Upper lobe of right lung (tissue), 1 donor: ENCODE data around the gene AANAT. TPM values are rescaled to one million over a fixed set of nuclear protein-coding genes. Genes with fewer than 3 reads are reported as not detected.

Experiments
- ATAC-seq: fragments of 200-7000 bp; cut with Tn5 transposase; one replicate; pipeline ENCODE4 v1.9.1; 2020; ENCODE audit warnings: mild to moderate bottlenecking, moderate library complexity
- DNase-seq: peaks from one replicate; pipeline ENCODE4 v3.0.0-alpha.2; 2020
- H3K27ac ChIP-seq: fragments of 200-600 bp; one replicate; pipeline ENCODE4 v1.8.0; 2022
- H3K27me3 ChIP-seq: fragments of 200-600 bp; one replicate; pipeline ENCODE4 v1.8.0; 2022; ENCODE audit warnings: mild to moderate bottlenecking
- H3K36me3 ChIP-seq: fragments of 200-600 bp; one replicate; pipeline ENCODE4 v1.8.0; 2022
- H3K4me1 ChIP-seq: fragments of 200-600 bp; one replicate; pipeline ENCODE4 v1.8.0; 2022
- H3K4me3 ChIP-seq: fragments of 200-600 bp; one replicate; pipeline ENCODE4 v1.8.0; 2022; ENCODE audit warnings: mild to moderate bottlenecking
- H3K9me3 ChIP-seq: fragments of 200-600 bp; one replicate; pipeline ENCODE4 v1.8.0; 2022
- CTCF ChIP-seq: fragments of 200-600 bp; IDR thresholded peaks from one replicate; pipeline ENCODE4 v1.8.0; 2022; ENCODE audit warnings: antibody characterized with exemption
- intact Hi-C: fragments of 100-400 bp; cut with DNase I; formaldehyde crosslinking; loops from one replicate; pipeline ENCODE4 v1.11.0; 2022
- total RNA-seq: library from RNA; stranded (reverse); fragmentation: NEBNext Ultra II Directional; extraction: Animal tissue kit (Norgen Biotek cat#: 25700); gene quantifications from one replicate; pipeline ENCODE4 v1.2.1, GENCODE V29; 2021
- donor health status: DM: no; HTN: yes; CAD: no; lungs with severe emphysema.

AANAT gene
- total RNA-seq, 1 donor from 2014 or later = not detected

- ATAC-seq = no peak
- intact Hi-C loops = loop anchor here (5.0 kb wide), 1 partner anchor 39 kb away; no protein-coding TSS in a partner anchor
- no peaks in the 10 kb centered on the region for H3K9me3 ChIP-seq
- H3K27ac ChIP-seq = no peak overlapping the region
- no peak for DNase-seq
- H3K36me3 ChIP-seq = peaks cover 26% of the 10 kb centered on the region
- TF ChIP-seq CTCF = no peak
- H3K27me3 ChIP-seq = no peaks in the 10 kb centered on the region
- H3K4me3 ChIP-seq = no peak overlapping the region
- peaks cover 6% of the 10 kb centered on the region for H3K4me1 ChIP-seq
These were observed 1.2 kb downstream of the AANAT start for GRCh38 chr17:76468634-76469010.

- ATAC-seq (no peak), DNase-seq (no peak)
- intact Hi-C loops = loop anchor here (5.0 kb wide), 1 partner anchor 38 kb away; no protein-coding TSS in a partner anchor
- Histone ChIP-seq H3K4me1 (peaks cover 6% of the 10 kb centered on the region), H3K27me3 (no peaks in the 10 kb centered on the region), H3K4me3 (no peak overlapping the region), H3K36me3 (peaks cover 34% of the 10 kb centered on the region), H3K9me3 (no peaks in the 10 kb centered on the region), H3K27ac (no peak overlapping the region)
- TF ChIP-seq CTCF = no peak
These were observed 1.9 kb downstream of the AANAT start for GRCh38 chr17:76469076-76469990.

GRCh38 chr17:76469991-76470739 lies 2.8 kb downstream of the AANAT start:
- Histone ChIP-seq H3K4me3 (no peak overlapping the region), H3K9me3 (no peaks in the 10 kb centered on the region), H3K27ac (no peak overlapping the region), H3K4me1 (peaks cover 6% of the 10 kb centered on the region), H3K36me3 (peaks cover 41% of the 10 kb centered on the region), H3K27me3 (no peaks in the 10 kb centered on the region)
- no peak for DNase-seq
- intact Hi-C loops = loop anchor here (5.0 kb wide), 1 partner anchor 37 kb away; no protein-coding TSS in a partner anchor
- no peak for ATAC-seq
- no peak for TF ChIP-seq CTCF

GRCh38 chr17:76471498-76472257 lies 4.3 kb downstream of the AANAT start:
- Histone ChIP-seq H3K36me3 (peaks cover 41% of the 10 kb centered on the region), H3K27me3 (no peaks in the 10 kb centered on the region), H3K9me3 (no peaks in the 10 kb centered on the region), H3K4me3 (no peak overlapping the region), H3K4me1 (no peaks in the 10 kb centered on the region), H3K27ac (no peak overlapping the region)
- DNase-seq (no peak), ATAC-seq (no peak)
- no peak for TF ChIP-seq CTCF
- intact Hi-C loops = no loop called here

- Histone ChIP-seq H3K36me3 (peaks cover 41% of the 10 kb centered on the region), H3K4me1 (no peaks in the 10 kb centered on the region), H3K27me3 (no peaks in the 10 kb centered on the region), H3K9me3 (no peaks in the 10 kb centered on the region), H3K27ac (no peak overlapping the region), H3K4me3 (no peak overlapping the region)
- no peak for TF ChIP-seq CTCF
- ATAC-seq (no peak), DNase-seq (no peak)
- intact Hi-C loops = no loop called here
These were observed 4.8 kb downstream of the AANAT start for GRCh38 chr17:76472258-76472645.
